KG1 (cell line): ENCODE measurements around the gene BUB3.

Experiments
- DNase-seq: peaks from one replicate; lab custom pipeline; 2025; lab: John Stamatoyannopoulos, UW

The BUB3 gene

DNA sequence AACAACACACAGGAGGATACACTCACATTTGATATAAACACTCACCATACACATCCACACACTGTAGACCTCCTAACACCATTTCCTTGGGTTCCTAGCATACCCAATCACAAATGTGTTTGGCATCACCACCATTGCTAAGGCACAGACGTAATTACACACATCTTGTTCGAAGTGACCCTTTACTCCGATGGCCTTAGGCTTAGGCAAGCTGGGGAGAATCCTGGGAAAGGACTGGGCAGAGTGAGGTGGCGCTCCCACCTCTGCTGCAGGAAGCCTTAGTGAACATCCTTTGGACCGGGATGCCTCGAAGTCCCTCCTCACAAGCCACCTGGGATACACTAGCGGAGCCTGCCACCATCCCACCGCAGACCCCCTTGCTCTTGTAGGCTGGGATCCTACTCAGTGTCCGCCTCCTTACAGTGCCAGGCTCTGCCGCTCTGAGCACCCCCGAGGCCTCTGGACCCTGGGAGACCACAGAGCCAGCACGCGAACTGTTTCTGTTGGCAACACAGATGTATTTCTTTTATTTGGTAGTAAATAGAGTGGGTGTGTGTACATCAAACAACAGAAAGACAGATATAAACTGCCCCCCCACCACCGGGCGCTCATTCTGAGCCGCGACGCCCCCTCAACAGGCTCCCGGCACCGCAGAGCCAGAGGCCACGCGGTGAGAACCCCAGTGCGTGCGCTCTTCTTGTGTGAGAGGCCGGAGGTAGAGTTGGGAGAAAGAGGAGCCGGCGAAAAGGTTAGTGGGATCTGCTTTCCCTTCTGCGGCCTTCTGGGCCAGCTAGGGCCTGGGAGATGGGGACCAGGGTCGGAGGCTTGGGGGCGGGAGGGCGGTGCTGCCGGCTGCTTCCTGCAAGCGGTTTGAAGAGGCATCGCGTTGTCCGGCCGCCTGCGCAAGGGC lies 12.2 kb upstream of the BUB3 start:
- no peak for DNase-seq

DNA sequence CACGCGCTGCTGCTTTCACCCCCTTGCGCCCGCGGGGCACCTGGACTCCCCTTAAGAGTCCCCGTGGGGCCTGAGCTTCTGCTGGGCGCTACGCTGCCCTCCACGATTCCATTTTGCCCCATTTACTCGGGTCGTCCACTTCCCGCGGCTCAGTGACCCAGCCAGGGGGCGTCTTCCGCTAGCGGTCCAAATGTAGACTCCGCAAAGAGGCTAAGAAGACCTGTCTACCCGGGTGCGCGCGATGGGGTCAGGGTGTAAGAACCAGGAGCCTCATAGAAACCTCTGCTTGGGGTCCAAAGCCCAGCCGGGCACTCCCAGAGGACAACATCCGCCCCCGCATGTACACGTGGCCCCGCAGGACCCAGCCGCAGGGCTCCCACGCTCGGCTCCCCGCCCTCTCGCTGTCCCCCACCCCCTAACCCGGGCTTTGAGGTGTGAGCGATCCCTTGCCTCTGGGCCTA lies 11.5 kb upstream of the BUB3 start:
- no peak for DNase-seq

DNA sequence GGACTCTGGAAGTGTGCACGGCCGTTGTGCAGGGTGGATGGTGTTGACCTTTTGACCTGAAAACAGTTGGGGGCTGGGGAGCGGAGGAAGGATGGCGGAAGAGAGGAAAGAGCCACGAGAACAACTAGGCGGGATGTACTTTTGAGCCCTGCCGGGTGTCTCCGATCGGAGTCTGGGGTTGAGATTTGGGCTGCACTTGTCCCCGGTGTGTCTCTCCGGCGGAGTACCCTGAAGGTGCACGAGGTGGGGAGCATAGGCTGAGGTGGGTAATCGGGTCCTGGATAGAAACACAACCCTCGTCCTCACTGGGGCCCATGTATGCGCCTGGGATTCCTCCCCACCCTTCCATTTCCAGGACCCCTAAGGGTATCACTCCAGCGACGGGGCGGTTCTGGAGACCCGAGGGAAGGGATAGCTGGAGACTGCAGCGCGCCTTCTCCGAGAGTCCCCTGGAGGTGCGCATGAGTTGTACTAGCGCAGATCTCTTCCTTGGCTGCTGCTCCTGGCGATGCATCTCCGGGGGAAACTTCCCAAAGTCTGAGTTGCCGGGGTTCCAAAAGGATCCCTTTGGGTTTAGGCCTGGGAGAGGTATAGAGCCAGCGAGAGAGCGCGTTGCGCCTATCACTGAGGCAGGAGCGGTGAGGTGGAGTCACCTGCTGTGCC lies 10.9 kb upstream of the BUB3 start:
- DNase-seq: no peak

DNA sequence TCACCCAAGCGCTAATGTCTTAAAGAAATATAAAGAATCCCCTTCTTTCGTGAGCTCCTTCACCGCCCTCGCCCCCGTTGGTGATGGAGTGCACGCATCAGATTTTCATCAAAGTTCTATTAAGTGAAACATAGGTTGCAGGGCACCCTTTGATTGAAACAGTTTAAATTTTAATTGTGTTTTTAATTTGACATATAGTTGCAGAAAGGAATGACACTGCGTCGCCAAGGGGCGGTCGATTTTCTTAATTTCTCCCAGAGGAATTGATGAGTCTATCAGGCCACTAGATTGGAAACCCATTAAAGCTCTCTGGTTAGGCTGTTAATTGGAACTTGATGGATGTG lies 10.4 kb upstream of the BUB3 start:
- DNase-seq: no peak

DNA sequence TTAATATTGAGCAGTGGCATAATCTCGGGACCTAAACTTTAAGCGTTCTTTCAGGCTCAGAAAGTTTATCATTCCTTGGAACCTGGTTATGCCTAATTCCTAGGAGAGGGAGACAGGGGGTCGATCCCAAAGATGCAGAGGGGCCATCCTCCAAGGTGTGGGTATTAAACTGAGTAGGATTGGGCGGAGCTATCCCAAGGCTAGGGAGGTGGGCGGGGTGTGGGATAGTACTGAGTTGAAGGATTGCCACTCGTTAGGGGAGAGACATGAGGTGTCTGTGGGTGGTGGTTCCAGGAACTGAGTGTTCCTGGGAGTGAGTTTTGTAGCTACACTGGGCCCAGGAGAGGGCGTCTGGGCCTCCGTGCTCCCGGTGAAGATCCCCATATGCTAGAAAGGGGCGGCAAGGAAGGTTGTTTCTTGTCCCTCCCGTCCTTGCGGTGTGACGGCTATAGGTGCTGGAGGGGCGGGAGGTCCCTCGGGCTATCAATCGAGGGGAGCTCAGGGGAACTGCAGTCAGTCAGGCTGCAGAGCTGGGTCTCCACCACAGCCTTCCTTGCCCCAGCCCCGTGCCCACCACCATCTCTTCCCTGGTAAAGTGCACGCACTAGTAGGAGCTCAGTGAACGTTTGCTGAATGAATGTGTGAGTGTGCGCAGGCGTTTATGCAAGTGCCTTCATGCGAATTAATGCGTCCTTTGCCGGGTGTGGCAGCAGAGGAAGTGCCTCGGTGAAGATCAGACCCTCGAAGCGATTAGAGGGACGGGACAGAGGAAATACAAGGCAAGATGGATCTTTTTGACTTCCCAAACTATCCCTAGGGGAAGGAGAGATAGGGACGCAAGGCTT lies 9.3 kb upstream of the BUB3 start:
- DNase-seq: no peak

DNA sequence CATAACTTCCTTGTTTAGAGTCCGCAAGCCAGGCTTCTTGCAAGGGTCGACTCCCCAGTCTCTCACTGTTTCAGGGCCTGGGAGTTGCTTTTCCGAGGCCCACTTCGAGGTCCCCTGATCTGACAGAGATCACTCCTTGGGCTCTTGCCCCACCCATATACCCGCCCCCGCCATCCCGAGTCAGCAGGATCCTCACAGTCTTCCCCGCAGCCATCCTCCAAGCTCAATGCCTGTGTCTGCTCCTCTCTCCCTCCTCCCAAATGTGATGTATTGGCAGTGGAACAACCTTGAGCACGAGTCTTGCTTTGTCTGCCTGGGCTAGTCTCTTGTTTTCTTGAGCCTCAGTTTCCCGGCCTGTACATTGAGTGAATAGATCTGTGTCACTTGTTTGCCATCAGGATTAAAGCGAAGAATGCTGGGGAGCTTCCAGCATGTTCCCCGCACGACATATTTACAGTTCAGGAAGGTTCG lies 8.6 kb upstream of the BUB3 start:
- DNase-seq: no peak

DNA sequence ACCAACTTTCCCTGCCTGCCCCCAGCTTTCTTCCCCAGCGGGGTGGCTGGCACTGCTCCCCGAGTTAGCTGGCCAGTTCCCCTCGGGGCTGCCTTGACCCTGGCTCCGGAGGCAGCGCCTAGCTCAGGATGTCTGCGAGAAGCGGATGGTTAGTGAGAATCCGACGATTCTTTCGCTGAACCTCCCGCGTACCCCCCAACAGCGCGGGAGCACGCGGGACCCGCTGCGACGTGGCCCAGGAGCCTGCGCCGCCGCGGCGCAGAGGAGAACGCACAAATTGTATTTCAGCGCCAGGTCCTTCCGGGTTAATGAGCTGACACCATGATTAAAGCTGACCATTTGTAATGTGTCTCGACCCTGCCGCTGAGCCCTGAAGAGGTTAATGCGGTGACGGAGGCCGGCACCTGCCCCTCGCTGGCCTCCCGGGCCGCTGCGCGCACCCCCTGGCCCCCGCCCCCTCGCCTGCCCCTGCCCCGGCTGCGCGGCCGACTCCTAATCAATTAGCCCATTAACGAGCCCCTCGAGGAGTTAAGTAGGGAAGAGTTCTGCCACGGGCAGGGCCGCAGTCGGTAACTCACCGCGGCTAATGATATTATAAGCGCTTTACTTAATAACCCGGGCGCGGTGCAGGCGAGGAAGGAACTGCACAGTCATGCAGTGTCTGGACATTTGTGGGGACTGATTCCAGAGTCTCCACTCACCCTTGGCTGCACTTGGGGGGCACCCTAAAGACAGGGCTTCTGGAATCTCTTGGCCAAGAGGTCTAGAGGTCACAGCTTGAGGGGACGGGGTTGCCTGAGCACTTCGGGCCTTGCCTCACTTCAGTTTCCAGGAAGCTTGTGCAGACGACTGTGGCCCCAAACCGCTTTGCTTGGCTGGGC lies 7.9 kb upstream of the BUB3 start:
- DNase-seq: no peak

DNA sequence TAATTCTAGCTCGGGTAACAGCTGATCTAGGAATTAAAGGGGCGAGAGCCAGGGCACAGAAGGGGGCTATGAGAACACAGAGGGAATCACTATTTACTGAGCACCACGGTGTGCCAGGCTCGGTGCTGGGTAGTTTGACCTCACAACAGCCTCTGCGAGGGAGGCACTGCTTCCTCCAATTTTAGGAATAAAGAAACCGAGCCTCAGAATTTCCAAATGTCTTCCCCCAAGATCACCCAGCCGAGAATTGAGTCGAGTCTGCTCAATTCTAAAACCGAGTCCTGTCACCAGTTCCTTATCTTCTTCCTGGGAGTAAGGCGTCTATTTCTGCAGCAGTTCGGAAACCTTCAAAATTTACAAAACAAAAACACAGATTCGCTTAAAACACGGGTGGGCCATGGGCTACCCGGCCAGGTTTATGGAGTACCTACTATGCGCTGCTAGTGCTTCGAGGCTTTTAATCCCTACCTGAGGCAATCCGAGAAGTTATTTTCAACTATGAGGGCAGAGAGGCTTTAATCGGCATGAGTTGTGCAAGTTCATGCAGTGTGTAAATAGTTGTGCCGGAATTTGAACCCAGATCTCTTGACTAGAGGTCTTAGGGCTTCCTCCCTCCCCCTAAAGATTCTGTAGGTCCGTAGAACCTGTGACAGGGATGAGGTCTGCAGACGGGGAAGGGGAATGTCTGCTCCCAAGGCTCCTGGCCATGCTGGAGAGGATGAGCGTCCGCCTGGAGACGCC lies 7.1 kb upstream of the BUB3 start:
- no peak for DNase-seq

DNA sequence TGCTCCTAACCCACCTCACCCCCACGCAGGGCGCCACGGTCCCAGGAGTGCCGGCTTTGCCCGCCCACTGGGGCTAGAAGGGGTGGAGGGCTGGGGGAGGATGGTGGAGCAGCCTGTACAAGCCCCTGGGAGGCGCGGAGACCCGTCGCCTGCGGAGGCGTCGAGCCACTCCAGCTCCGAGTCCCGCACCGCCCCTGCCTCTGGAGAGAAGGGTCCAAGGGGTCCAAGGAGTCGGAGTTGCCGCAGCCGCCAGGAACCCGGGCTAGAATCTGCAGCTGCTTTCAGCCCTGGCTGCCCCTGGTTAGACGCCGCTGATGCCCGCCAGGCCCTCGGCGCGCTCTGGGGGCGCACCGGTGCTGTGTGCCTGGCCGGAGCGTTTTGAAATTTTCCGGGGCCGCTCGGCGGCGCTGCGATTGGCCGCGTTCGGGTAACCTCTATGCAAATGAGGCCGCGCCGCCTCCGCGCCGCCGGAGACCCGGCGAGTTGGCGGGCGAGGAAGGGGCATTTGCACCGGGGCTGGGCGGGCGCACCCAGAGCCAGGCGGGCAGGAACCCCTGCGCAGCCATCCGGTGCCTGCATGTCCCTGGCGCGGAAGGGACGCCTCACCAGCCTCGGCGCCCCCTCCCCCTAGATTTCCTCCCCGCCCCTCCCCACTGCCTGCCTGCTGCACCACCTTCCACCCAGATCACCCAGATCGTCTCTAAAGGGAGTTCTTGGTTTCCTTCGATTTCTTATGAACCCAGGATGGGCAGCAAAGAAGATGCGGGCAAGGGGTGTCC lies 6.4 kb upstream of the BUB3 start, which contains the start of gene HMX2:
Gene HMX2, plus strand, starts transcription at position 502 of the 779 bp plus-strand sequence. Its CDS starts 243 bp downstream, at position 745.
- no peak for DNase-seq

DNA sequence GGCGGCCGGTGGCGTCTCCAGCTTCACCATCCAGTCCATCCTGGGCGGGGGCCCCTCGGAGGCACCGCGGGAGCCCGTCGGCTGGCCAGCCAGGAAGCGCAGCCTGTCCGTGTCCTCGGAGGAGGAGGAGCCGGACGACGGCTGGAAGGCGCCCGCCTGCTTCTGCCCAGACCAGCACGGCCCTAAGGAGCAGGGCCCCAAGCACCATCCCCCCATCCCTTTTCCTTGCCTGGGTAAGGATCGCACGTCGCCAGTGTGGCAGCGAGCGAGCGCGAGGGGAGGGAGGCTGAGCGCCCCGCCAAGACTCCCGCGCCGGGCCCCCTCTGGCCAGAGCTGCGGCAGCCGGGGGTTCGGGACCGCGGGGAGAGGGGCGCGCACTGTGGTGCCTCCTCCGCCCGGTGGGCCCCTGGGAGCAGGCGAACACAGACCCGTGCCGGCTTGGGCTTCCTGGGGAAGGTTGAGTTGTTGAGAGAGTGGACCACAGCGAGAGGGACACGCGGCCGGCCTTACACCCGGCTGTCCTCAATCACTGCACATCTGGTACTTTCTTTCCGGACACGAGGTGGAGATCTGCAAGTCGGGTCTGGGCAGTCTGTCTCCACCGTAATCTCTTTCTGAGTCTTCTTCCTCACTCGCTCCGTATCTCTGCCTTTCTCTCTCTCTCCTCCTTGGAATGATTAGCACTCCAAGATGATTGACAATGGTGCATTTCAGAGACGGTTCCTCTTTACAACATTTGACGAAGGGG lies 5.6 kb upstream of the BUB3 start:
- DNase-seq: no peak

DNA sequence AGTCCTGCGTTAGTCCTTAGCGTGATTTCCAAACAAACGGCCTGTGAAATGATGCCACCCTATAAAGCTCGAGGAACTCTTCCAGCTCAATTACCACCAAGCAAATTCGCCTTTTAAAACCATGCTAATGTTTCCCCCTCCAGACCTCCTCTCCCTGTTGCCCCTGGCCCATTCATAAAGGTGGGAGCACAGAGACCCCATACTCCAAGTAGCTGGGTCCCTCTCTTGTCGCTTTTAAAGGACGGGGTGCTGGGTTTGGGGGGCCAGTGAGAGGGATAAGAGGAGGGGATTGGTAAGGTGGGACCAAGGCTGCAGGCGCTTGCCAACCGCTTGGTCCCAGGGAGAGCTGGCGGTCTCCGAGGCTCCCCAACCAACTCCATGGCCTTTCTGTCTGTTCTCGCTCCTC lies 5.0 kb upstream of the BUB3 start:
- DNase-seq: no peak

DNA sequence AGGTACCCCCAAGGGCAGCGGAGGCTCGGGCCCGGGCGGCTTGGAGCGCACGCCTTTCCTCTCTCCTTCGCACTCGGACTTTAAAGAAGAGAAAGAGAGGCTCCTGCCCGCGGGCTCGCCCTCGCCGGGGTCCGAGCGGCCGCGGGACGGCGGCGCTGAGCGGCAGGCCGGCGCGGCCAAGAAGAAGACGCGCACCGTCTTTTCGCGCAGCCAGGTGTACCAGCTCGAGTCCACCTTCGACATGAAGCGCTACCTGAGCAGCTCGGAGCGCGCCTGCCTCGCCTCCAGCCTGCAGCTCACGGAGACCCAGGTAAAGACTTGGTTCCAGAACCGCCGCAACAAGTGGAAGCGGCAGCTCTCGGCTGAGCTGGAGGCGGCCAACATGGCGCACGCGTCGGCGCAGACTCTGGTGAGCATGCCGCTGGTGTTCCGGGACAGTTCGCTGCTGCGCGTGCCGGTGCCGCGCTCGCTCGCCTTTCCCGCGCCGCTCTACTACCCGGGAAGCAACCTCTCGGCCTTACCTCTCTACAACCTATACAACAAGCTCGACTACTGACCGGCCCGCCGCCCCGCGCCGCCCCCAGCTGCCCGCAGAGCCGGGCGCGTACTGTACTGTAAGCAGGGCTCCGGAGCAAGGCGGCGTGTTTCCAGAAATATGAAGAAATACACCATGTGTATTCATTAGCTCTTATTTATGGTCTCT lies 4.5 kb upstream of the BUB3 start:
- DNase-seq: no peak

DNA sequence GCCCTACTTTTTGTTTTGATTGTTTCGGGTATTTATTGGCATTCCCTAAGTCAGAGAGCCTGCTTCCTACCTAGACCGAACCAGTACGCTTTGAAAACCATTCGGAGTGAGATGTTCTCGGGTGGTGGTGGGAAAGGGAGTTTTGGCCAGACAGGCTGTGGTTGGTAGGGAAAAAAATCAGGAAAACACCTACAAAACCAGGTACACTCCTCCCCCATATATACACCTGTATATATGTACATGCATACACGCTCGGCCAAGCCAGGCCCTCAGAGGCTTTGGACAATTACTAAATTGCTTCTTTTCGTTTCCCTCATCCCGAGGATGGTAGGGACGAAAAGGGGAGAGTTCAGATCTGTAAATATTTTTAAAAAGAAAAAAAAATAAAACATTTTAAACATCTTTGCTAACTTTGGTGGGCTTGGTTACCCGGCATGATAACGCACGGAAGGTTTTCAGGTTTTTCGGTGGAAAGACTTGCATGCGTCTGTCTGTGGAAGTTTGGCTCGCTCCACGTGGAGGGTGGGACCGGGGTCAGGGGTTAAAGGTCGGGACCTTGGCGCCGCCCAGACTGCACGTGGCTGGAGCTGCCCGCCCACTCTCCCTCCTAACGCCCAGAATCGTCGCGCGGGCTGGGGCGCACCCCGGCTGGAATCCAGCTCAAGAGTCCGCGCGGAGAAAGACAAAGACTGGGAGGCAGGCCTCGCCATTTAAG lies 3.8 kb upstream of the BUB3 start:
- DNase-seq: no peak

DNA sequence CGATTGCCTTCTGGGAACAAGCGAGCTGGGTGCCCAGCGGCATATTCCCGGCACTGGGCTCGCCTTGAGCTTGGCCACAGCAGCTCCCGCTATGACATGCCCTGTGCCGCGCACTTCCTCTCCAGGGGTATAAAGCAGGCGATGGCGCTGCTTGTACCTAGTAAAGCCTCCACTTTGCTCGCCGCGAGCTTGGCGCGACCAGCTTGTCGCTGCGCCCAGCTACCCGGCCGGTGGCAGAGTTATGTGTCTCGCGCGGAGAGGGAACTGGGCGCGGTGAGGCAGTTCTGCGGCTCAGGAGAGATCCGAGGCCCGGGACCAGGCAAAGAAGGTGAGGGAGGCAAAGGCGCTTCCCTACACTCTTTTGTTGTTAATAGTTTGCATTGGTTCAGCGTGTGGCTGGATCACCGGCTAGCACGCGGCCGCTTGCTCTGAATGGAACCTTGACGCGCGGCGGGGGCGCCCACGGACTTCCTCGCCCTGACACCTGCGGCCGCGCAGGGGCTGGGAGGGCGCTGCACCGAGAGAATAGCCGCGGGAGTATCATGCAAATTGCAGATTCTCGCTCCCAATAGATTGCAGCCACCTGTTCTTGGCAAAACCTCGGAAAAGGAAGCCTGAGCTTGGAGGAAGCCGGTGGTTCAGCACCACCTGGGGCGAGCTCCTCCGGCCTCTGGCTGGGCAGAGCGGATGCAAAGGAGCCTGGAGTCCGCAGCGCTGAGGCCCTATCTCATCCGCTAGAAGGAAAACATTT lies 3.0 kb upstream of the BUB3 start:
- DNase-seq: no peak

DNA sequence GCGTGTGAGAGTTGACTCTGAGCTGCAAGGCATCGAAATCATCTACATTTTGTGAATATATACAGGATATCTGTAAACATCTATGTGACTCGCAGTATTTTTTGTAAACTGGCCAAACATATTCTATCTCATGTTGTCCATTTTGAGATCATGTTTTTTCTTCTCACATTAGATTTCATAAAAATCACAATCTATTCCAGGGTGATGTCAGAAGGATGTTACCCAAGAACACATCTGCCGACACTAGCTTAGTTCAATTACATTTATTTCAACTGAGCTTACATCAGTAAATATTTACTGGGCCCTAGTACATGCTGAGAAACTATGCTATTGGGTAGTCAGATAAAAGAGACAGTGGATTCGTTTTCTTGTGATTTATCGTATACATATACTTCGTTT lies 2.5 kb upstream of the BUB3 start:
- DNase-seq: no peak

DNA sequence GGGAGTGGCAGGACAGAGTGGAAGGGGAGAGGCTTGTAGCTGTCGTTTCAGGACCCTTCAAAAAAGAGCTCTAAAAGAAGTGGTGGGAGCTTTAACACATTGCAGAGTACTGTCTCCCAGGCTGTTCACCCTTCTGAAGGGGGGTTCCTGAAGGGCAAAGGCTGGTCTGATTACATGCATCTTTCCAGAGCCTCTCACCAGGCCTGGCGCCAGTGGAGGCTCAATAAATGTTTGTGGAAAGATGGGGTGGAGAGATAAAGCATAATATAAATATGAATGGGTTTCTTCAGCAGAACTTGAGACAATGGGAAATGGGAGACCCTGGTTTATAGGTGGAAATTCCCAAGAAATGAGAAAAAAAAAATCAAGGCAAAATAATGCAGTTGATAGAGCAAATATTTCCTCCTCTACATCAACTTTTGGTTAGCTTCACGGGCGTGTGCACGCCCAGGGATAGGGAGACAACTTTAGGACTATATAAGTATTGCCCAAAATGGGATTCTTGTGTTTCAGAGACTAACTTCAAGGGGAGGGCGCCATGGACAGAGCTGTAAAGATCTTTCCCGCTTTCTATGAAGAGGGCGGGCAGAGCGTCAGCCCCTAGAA lies 613 bp upstream of the BUB3 start:
- no peak for DNase-seq
